Mucosa of descending colon (tissue), 3 donors: ENCODE data around the gene FAM53B. TPM values are rescaled to one million over a fixed set of nuclear protein-coding genes. Genes with fewer than 3 reads are reported as not detected.

Experiments
- ATAC-seq: fragments of 200-7000 bp; cut with Tn5 transposase; one replicate; pipeline ENCODE4 v1.9.1; 2020; ENCODE audit warnings: mild to moderate bottlenecking, moderate library complexity
- DNase-seq, 3 donors: peaks; one replicate each; pipeline ENCODE4 v3.0.0-alpha.2; 2020
- H3K36me3 ChIP-seq: fragments of 200-600 bp; one replicate; pipeline ENCODE4 v1.8.0; 2021; ENCODE audit warnings: low read depth, mild to moderate bottlenecking
- H3K4me1 ChIP-seq: fragments of 200-600 bp; one replicate; pipeline ENCODE4 v1.8.0; 2021; ENCODE audit warnings: low read depth, mild to moderate bottlenecking
- H3K4me3 ChIP-seq: fragments of 200-600 bp; one replicate; pipeline ENCODE4 v1.8.0; 2021; ENCODE audit warnings: mild to moderate bottlenecking
- H3K9me3 ChIP-seq: fragments of 200-600 bp; one replicate; pipeline ENCODE4 v1.8.0; 2021; ENCODE audit warnings: mild to moderate bottlenecking
- intact Hi-C, 2 donors: fragments of 100-400 bp; cut with DNase I in 1 of 2; cut with micrococcal nuclease in 1 of 2; formaldehyde crosslinking; loops; one replicate each; pipeline versions ENCODE4 v1.11.0 to v1.11.1; 2022; cut with DNase I, micrococcal nuclease
- total RNA-seq, 3 donors: library from RNA; stranded (reverse); fragmentation: NEBNext Ultra II Directional in 2 of 3; extraction: Animal tissue kit (Norgen Biotek cat#: 25700) in 2 of 3; gene quantifications; one replicate each; pipeline versions ENCODE4 v1.2.1 to v1.2.4, GENCODE V29; 2021 to 2023
- TF ChIP-seq, protein P1 (sequence below): fragments of 200-600 bp; IDR thresholded peaks from one replicate; pipeline ENCODE4 v1.8.0; 2022; ENCODE audit warnings: antibody characterized with exemption, mild to moderate bottlenecking
- donor health status: DM: no; HTN: no; CAD: no; lungs with moderate emphysema.
- donor health status: DM: no; HTN: no; CAD: no.
- donor health status: DM: no; HTN: yes; CAD: no.

Gene FAM53B
- total RNA-seq, 3 donors from 2014 or later = 37.2 to 48.0 (median 44.2) TPM

GRCh38 chr10:124641282-124642087 is 102.7 kb downstream of the FAM53B start:
- peak; percentile 45 for ATAC-seq
- Histone ChIP-seq H3K36me3 (no peaks in the 10 kb centered on the region), H3K9me3 (no peaks in the 10 kb centered on the region), H3K4me3 (no peak overlapping the region), H3K4me1 (peaks cover 6% of the 10 kb centered on the region)
- TF ChIP-seq, protein P1, sequence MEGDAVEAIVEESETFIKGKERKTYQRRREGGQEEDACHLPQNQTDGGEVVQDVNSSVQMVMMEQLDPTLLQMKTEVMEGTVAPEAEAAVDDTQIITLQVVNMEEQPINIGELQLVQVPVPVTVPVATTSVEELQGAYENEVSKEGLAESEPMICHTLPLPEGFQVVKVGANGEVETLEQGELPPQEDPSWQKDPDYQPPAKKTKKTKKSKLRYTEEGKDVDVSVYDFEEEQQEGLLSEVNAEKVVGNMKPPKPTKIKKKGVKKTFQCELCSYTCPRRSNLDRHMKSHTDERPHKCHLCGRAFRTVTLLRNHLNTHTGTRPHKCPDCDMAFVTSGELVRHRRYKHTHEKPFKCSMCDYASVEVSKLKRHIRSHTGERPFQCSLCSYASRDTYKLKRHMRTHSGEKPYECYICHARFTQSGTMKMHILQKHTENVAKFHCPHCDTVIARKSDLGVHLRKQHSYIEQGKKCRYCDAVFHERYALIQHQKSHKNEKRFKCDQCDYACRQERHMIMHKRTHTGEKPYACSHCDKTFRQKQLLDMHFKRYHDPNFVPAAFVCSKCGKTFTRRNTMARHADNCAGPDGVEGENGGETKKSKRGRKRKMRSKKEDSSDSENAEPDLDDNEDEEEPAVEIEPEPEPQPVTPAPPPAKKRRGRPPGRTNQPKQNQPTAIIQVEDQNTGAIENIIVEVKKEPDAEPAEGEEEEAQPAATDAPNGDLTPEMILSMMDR = no peak
- peak in 2 of 3 donors; percentile 29 to 45 for DNase-seq
- intact Hi-C loops = loop anchor here (10.0 kb wide), 1 partner anchor 103 kb away; the partner anchor contains the start of gene FAM53B (in 2 of the 2)

- no peak overlapping the region for H3K4me3 ChIP-seq
- intact Hi-C loops = loop anchor here (10.0 kb wide), 1 partner anchor 104 kb away; the partner anchor contains the start of gene FAM53B (in 2 of the 2)
- TF ChIP-seq, protein P1 = no peak
- H3K4me1 ChIP-seq = peaks cover 5% of the 10 kb centered on the region
- ATAC-seq = peak; percentile 40
- peak in 1 of 3 donors; percentile 65 for DNase-seq
- no peaks in the 10 kb centered on the region for H3K36me3 ChIP-seq
- H3K9me3 ChIP-seq = no peaks in the 10 kb centered on the region
Measured at GRCh38 chr10:124640538-124641231, 103.5 kb downstream of the FAM53B start.

- peaks cover 5% of the 10 kb centered on the region for H3K4me1 ChIP-seq
- intact Hi-C loops = loop anchor here (10.0 kb wide), 1 partner anchor 105 kb away; the partner anchor contains the start of gene FAM53B (in 2 of the 2)
- ATAC-seq (no peak), DNase-seq (peak in 1 of 3 donors; percentile 42)
- no peak overlapping the region for H3K4me3 ChIP-seq
- H3K9me3 ChIP-seq = no peaks in the 10 kb centered on the region
- TF ChIP-seq, protein P1 = no peak
- H3K36me3 ChIP-seq = no peaks in the 10 kb centered on the region
Measured at GRCh38 chr10:124640056-124640455, 104.1 kb downstream of the FAM53B start.

DNA sequence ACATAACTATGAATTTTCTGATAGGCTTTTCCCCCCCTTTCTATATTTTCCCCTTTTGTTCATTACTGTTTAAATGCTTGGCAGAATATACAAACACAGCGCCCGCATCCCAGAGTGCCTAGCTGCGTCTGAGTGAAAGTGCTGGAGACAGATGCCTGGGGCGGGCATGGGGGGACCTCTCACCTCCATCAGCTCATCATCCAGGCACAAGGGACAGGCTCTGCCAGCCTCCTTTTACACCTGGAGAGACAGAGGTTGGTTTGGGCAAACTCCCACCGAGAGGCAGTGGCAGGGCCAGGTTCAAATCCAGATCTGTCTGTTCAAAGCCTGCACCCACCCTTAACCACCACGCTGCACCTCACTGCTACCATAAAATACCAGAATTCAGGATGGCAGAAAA is 104.5 kb downstream of the FAM53B start:
- H3K9me3 ChIP-seq = no peaks in the 10 kb centered on the region
- no peaks in the 10 kb centered on the region for H3K36me3 ChIP-seq
- H3K4me3 ChIP-seq = no peak overlapping the region
- TF ChIP-seq, protein P1 = no peak
- intact Hi-C loops = loop anchor here (10.0 kb wide), 1 partner anchor 105 kb away; the partner anchor contains the start of gene FAM53B (in 2 of the 2)
- ATAC-seq (no peak), DNase-seq (peak in 1 of 3 donors; percentile 17)
- H3K4me1 ChIP-seq = peaks cover 5% of the 10 kb centered on the region

DNA sequence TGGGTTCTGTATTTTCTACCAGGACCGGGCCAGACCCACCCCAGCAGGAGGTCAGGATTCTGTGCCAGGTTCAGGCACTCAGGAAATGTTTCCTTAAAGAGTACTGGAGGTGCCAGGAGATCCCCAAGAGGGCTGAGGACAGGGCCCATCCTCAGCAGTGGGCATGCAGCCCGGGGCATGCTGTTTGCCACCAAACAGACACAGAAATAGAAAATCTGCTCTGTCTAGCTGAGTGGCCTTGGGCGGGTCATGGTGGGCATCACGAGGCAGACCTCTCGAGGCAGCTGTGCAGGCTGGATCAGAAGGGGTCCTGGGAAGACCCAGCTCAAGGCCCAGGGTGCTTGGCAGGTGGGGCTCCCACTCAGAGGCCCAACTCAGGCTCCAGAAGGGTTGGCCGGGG is 105.0 kb downstream of the FAM53B start:
- TF ChIP-seq, protein P1 = no peak
- H3K36me3 ChIP-seq = no peaks in the 10 kb centered on the region
- ATAC-seq (no peak), DNase-seq (peak in 1 of 3 donors; percentile 39)
- peaks cover 5% of the 10 kb centered on the region for H3K4me1 ChIP-seq
- no peaks in the 10 kb centered on the region for H3K9me3 ChIP-seq
- intact Hi-C loops = no loop called here
- no peak overlapping the region for H3K4me3 ChIP-seq
